Putamen (tissue), 1 donor: ENCODE data around the gene SCAPER.
"Not testable (repeated sequence)": the region's sequence is repeated elsewhere in the genome, so short reads cannot be mapped to it uniquely, and the experiment has no call there.

Source experiments
- DNase-seq: peaks from one replicate; pipeline ENCODE4 v3.0.0-alpha.2; 2016; ENCODE audit warnings: low spot score

SCAPER gene

DNA sequence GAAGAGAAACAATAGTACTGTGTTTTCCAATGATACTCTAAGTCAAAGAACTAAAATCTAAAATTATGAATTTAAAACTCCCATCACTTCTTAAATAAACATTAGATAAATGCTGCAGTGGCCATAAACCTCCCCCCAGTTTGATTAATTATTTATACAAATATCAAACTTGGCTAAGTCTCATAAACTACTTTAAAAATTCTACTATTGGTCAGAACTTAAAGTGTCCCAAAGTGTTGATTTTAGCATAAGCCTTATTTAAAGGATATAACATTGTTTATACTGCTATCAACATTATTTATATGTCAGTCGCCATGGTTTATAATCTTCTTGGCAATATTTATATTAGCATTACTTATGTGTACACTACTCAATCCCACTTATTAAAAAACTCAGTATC lies 132.4 kb downstream of the SCAPER start:
- DNase-seq: no peak

DNA sequence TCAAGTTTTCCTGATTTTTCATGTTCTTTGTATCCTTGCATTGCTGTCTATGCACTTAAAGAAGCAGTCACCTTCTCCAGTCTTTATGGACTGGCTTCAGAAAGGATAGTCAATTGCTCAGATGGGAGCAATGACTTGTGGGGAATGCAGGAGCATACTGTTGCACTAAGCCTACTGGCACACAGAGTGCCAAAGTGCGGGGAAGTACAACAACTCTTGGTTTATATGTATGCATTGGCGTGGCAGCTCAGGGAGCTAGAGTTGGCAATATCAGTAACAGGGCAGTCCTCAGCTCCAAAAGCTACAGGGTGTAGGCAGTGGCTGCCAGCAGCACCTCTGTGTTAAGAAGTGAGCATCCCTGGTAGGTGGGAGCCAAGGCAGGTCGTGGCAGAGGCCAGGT lies 141.1 kb downstream of the SCAPER start:
- DNase-seq: no peak

DNA sequence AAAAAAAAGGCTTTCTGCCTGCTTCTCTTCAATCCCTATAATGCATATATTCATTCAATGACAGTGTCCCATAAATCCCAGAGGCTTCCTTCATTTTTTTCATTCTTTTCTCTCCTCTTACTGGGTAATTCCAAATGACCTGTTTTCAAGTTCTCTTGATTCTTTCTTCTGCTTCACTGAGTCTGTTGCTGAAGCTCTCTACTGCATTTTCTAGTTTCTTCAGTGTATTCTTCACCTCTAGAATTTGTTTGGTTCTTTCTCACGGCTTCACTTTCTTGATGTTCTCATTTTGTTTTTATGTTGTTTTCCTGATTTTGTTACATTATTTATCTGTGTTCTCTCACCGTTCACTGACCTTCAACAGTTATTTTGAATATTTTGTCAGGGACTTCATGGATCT lies 141.6 kb downstream of the SCAPER start:
- no peak for DNase-seq

DNA sequence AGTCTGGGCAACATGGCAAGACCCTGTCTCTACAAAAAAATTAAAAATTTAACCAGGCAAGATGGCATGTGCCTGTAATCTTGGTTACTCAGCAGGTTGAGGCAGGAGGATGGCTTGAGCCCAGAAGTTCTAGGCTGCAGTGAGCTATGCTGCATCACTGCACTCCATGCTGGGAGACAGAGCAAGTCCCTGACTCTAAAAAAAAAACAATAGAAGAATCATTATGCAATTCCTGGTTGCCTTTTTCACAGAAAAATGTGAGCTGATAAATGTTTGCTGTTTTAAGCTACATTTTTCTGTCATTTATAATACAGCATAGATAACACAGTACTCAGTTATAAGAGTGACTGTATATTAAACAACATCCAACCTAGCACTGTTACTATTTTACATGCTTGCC lies 148.8 kb downstream of the SCAPER start:
- DNase-seq: no peak

DNA sequence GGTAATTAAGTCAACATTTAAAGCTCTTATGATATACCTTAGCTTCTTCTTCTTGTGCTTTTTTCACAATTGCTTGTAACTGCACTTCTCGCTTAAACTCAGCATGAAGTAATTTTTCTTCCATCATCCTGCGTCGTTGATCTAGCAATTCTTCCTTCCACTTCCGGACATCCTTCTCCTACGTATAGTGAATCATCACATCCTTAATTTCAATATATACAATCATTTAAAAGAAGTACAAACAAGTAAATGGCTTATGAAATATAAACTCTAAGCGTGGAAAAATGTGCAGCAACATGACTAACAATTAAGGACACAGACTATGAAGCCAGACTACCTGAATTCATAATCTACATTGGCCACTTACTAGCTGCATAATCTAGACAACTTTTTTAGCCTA lies 151.4 kb downstream of the SCAPER start:
- no peak for DNase-seq

DNA sequence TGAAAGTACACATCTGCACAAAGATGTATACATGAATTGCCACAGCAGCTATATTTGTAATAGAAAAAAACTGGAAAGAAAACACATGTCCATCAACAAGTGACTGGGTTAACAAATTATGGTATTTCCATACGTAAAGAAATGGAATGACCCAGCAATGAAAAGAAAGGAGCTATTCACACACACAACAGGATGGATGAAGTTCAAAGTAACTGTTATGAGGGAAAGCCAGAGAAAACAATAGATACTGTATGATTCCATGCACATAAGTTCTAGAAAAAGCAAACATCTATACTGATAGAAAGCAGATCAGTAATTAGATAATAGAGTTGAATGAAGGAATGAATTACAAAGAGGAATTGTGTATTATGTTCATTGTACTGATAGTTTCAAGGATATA lies 152.0 kb downstream of the SCAPER start:
- DNase-seq: no peak

DNA sequence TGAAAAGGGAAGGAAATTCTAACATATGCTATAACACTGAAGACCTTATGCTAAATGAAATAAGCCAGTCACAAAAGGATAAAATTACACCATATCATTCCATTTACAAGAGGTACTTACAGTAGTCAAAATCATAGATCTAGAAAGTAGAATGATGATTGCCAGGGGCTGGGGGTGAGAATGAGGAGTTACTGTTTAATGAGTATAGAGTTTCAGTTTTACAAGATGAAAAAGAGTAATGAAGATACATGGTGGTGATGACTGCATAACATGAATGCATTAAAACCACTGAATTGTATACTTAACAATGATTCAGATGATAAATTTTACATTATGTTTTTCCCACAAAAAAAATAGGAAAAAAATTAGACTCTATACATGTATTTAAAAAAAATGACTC lies 152.6 kb downstream of the SCAPER start:
- DNase-seq: no peak

DNA sequence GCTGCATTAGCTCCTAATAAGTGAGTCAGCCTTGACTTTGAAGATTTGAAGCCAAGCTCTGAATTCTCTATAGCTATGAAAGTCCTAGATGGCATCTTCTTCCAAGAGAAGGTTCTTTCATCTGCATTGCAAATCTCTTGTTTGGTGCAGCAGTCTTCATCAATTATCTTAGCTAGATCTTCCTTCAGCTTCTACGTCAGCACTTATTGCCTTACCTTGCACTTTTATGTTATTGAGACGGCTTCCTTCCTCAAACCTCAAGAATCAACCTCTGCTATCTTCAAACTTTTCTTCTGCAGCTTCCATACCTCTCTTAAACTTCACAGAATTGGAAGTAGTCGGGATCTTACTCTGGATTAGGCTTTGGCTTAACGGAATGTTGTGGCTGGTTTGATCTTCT lies 167.6 kb downstream of the SCAPER start:
- no peak for DNase-seq

DNA sequence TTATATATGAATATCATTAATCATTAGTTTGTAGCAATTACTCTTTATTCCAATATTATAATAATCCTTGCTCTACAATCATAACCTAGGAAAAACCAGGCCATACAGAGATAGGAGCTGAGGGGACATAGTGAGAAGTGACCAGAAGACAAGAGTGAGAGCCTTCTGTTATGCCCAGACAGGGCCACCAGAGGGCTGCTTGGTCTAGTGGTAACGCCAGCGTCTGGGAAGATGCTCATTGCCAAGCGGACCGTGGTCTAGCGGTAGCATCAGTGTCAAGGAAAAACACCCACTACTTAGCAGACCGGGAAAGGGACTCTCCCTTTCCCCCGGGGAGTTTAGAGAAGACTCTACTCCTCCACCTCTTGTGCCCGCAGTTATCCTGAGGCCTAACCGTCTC lies 172.8 kb downstream of the SCAPER start:
- DNase-seq: not testable (repeated sequence)

DNA sequence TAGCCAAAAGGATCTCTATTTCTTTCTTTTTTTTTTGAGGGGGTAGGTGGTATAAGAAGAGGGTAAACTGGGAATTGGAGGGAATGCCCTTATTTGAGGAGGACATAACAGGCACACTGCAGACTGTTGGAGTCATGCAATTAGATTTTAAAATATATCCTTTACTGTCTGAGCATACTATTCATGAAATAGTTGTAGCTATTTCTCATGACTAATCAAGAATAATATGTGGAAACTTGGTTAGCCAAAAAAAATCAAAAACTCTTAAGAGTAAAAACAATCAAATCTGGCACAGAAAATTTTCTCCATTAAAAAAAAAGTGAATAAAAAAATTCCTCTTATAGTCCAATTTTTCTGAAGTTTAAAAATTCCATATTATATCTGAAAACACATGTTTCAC lies 174.9 kb downstream of the SCAPER start:
- DNase-seq: no peak

DNA sequence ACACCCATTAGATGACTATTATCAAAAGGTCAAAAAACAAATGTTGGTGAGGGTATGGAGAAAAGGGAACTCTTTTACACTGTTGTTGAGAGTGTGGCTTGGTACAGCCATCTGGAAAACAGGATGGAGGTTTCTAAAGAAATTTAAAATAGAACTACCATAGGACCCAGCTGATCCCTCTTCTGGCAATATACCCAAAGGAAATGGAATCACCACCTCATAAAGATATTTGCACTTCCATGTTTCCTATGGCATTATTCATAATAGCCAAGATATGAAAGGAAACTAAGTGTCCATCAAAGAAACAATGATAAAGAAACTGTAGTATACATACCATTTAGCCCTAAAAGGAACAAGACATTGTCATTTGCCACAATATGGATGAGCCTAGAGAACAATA lies 186.3 kb downstream of the SCAPER start:
- no peak for DNase-seq

DNA sequence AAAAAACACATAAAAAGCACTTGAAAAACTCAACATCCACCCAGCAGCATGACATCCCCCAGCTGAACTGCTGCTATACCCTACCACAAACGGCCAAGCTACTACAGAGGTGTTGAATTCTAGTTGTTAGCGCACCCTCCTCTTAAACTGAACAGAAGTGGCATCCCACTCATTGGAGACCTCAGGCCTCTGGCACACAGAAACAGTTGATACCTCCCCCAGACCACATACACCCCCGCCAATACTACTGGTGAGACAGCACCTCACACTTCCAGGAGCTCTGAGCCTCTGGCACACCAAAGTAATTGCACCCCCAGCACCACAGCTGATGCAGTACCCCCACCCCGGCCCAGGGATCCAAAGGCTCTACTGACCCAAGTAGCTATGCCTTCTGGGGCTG lies 190.2 kb downstream of the SCAPER start:
- no peak for DNase-seq

DNA sequence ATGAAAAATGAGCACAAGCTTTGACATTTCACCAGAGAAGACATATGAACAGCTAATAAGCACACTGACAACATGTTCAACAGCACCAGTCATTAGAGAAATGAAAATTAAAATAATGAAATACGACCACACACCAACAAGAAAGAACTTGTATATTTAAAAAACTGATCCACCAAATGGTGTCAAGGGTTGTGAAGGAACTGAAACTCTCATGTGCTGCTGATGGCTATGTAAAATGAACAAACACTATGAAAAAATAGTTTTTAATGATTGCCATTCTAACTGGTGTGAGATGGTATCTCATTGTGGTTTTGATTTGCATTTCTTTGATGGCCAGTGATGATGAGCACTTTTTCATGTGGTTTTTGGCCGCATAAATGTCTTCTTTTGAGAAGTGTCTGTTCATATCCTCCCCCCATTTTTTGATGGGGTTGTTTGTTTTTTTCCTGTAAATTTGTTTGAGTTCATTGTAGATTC lies 193.8 kb downstream of the SCAPER start:
- DNase-seq: no peak

DNA sequence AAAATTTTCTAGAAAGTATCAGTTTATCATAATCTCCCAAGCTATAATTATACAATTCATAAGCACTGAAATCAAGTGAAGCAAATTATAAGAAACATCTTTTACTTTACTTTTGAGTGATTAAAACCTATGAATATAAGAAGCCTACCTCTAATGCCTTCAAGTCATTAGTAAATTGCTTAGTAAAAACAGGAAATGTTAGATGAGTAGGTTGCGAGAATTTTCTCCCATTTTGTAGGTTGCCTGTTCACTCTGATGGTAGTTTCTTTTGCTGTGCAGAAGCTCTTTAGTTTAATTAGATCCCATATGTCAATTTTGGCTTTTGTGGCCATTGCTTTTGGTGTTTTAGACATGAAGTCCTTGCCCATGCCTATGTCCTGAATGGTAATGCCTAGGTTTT lies 201.1 kb downstream of the SCAPER start:
- DNase-seq: not testable (repeated sequence)

DNA sequence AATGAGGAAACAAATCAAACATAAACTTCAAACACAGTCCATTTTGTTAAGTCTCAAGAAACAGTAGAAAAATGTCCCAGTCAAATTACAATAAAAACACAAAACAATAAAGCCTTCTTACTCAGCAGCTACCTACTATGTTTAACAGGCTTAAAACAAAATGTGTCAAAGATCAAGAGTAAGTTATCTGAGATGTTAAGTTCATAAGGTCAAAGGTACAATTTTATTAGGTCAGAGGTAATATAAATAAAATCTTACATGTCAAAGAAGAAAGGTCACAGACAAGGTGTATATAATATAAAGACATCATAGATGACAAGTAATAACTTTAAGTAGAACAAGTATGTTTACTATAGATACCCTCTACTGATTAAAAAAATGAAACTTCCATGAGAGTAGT lies 208.3 kb downstream of the SCAPER start:
- no peak for DNase-seq

DNA sequence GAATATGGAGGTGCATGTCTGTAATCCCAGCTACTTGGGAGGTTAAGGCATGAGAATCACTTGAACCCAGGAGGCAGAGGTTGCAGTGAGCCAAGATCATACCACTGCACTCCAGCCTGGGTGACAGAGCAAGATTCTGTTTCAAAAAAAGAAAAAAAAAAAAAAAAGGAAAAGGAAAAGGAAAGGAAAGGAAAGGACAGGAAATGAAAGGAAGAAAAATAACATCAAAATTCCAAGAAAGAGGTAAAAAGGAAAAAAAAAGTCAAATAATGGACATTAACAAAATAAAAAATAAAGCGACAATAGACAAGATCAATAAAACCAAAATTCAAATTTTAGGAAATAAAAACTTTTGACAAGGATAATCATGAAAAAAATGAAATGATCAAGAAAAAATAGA lies 212.6 kb downstream of the SCAPER start:
- DNase-seq: not testable (repeated sequence)

DNA sequence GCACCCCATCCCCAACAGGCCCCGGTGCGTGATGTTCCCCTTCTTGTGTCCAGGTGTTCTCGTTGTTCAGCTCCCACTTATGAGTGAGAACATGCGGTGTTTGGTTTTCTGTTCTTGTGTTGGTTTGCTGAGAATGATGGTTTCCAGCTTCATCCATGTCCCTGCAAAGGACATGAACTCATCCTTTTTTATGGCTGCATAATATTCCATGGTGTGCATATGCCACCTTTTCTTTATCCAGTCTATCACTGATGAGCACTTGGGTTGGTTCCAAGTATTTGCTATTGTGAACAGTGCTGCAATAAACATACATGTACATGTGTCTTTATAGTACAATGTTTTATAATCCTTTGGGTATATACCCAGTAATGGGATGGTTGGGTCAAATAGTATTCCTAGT lies 217.5 kb downstream of the SCAPER start:
- not testable (repeated sequence) for DNase-seq

DNA sequence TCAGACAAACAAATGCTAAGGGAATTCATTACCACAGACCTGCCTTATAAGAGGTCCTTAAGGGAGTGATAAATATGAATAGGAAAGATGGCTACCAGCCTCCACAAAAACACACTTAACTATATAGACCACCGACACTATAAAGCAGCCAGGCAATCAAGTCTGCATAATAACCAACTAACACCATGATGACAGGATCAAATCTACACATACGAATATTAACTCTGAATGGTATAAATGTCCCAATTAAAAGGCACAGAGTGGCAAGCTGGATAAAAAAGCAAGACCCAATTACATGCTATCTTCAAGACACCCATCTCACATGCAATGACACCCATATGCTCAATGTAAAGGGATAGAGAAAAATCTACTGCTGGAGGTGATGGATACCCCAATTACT lies 221.1 kb downstream of the SCAPER start:
- DNase-seq: no peak

DNA sequence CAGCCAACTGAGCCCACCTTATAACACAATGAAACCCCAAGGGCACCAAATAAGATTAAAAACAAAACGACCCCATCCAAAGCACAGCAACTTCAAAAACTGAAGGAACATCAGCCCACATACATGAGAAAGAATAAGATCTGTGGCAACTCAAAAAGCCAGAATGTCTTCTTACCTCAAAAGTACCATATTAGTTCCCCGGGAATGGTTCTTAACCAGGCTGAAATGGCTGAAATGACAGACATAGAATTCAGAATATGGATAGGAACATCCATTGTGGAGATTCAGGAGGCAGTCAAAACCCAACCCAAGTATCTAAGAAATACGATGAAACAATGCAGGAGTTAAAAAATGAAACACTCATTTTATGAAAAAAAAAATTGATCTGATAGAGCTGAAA lies 222.3 kb downstream of the SCAPER start:
- no peak for DNase-seq

DNA sequence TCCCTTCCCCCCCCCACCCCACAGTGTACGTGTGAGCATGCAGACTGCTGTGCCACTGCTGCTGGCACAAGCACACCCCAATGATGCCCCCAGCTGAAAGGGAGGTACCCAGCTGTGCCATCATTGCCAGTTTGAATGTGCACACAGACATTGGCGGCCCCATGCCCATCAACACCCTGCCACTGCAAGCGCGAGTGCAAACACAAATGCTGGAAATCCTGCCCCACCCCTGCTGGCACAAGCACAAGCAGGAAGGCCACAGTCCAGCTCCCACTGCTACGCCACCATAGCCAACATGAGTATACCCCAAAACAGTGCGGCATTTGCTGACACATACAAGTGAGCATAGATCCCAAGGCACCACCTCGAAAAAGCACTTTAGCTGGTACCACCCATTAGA lies 222.9 kb downstream of the SCAPER start:
- DNase-seq: no peak

DNA sequence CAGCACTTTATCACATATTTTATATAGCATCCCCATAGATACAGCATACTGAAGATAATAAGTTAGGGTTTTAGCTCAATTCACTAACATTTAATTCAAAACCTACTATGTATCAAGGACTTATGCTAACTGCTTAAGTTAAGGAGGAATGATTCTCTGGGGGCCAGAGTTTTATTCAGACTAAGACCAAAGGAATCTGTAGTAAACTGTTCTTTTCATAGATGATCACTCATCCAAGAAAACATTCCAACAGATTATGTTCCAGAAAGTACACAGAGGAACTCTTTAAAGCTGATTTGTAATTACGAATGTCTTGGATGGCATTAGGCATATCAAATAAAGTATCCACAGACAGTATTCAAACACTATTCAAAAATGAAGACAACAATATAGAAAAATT lies 226.4 kb downstream of the SCAPER start:
- no peak for DNase-seq

DNA sequence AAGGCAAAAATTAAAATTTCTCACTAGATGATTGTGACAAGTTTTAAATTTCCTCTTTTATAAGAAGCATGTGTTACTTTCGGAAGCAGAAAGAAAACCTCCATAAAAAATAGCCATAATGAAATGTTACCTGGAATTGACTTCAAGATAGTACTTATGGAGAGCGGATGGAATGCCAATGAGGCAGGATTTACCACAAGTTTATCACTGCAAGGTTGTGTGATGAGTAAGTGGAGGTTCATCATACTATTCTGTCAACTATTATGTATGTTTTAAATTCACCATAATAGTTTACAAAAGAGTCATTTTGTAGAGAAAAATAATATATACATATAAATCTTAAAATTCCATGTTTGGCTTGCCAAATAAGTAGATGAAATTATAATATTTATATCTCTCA lies 230.3 kb downstream of the SCAPER start:
- DNase-seq: no peak

DNA sequence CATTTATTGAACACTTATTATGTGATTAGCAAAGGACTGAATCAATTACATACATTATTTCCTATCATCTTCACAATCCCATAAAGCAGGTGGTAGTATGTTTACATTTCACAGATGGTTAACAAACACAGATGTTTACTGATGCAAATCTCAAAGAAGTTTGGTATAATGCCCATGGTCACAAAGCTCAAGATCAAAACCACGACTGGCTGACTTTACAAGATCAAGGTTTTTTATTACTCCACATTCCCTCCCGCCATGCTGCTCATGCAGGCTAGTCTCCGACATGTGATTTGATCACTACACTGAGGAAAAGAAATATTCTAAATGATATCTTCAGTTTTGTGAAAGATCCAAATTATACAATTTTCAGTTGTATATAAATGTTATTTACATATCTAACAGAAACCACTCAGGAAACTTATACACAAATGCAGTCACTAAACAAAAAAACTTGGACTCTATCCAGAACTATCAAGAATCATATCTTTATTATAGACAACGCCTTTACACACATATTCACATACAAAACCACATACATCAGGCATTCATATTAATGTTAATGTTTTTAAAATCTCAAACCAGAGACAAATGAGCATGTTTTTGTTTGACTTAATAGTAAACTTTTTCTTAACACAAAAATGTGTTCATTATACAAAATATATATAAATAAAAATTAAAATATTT lies 235.5 kb downstream of the SCAPER start:
- no peak for DNase-seq

DNA sequence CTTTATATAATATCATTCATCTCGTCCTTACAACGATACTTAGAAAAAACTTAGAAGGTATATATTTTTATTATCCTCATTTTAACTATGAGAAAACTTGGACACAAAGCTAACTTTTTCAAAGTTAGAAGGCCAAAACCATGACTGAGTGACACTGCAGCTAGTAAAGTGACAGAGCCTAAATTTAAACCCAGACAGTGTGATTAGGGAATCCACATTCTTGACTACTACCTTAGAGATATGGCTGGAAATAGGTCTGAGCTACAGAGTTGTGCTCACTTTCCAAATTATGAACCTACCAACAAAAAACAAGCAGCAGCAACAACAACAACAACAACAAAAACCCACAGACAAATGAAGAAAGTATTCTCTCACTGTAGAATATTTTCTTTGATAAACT lies 236.2 kb downstream of the SCAPER start:
- no peak for DNase-seq
